ENCODE results near the gene CEP20.

The CEP20 gene

DNA sequence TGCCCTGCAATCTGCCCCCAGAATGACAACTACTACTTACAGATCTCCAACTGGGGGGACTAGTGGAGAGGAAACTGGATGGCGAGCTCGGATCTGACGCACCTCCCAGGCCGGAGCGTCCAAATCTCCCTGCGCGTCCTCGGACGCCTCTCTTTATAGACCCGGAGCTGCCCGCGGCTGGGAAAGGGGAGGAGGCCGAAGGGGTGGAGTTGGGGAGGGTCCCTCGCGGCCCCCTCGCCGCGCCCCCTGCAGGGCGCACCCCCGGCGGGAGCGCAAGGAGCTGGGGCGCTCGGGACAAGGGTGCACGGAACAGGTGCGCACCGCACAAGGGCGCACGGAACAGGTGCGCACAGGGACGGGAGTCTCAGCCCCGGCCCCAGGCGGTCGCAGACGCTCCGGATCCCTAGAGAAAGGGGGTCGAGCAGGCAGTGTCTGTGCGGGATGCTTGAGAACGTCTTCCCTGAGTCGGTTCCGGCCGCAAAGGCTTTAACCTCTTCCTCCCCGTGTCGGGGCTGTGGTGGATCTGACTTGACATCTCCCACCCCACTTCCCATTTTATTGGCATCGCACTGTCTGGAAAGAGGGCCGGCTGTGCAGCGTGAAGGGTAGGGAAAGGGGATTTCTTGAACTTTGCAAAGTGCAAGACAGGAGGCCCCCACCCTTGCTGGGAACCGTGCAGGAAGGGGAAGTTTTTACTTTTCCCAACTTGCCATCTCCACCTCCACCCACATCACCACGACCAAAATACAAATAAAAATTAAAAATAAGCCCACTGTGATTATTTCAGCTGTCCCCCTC, 31.3 kb downstream of the CEP20 start, which contains the start of gene MYH11:
TSS of gene MYH11 (minus strand) at position 128 of the 798 bp plus-strand sequence. CDS start 18,776 bp downstream, outside the sequence.
- Mint-ChIP-seq H3K4me1 (peaks cover 19% of the 10 kb centered on the region), H3K27ac (peak within 1 kb of the TSS in 1 of 3 experiments; percentile 60), H3K27me3 (ENCODE audit: low read depth) (peaks cover 67% of the 10 kb centered on the region), H3K36me3 (ENCODE audit: low read depth) (no peaks in the 10 kb centered on the region), H3K9me3 (no peaks in the 10 kb centered on the region), H3K4me3 (peak within 1 kb of the TSS; percentile 76 to 85 (median 79))
- TF ChIP-seq, protein P1, sequence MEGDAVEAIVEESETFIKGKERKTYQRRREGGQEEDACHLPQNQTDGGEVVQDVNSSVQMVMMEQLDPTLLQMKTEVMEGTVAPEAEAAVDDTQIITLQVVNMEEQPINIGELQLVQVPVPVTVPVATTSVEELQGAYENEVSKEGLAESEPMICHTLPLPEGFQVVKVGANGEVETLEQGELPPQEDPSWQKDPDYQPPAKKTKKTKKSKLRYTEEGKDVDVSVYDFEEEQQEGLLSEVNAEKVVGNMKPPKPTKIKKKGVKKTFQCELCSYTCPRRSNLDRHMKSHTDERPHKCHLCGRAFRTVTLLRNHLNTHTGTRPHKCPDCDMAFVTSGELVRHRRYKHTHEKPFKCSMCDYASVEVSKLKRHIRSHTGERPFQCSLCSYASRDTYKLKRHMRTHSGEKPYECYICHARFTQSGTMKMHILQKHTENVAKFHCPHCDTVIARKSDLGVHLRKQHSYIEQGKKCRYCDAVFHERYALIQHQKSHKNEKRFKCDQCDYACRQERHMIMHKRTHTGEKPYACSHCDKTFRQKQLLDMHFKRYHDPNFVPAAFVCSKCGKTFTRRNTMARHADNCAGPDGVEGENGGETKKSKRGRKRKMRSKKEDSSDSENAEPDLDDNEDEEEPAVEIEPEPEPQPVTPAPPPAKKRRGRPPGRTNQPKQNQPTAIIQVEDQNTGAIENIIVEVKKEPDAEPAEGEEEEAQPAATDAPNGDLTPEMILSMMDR (IDR thresholded peaks at IDR 0.05; ENCODE audit: unreplicated experiment in 3 of 3), result no peak

DNA sequence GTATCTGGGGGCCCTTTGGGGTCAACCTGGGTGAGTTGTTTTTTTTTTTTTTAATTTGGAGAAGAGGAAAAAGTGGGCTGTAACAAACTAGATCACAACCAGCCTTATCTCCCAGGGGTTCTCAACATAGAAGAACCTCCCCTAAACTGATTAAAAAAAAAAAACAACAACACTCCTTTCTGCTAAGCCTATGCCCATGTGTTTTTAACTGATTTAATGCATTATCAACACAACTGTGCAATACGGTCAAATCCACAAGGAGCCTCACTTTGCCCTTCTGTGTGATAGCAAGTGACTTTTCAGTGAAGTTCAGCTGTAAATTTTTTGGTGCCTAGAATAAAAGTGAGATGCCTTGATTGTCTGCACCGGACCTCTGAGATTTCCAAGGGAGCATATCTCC, 32.2 kb downstream of the CEP20 start:
- no peaks in the 10 kb centered on the region for H3K36me3 Mint-ChIP-seq (ENCODE audit: low read depth)
- H3K9me3 Mint-ChIP-seq, result no peaks in the 10 kb centered on the region
- peaks cover 67% of the 10 kb centered on the region for H3K27me3 Mint-ChIP-seq (ENCODE audit: low read depth)
- TF ChIP-seq, protein P1 (IDR thresholded peaks at IDR 0.05; ENCODE audit: unreplicated experiment in 3 of 3), result no peak
- peak overlapping the region; percentile 53 to 76 (median 74) for H3K4me3 Mint-ChIP-seq
- peaks cover 19% of the 10 kb centered on the region for H3K4me1 Mint-ChIP-seq
- no peak overlapping the region for H3K27ac Mint-ChIP-seq

DNA sequence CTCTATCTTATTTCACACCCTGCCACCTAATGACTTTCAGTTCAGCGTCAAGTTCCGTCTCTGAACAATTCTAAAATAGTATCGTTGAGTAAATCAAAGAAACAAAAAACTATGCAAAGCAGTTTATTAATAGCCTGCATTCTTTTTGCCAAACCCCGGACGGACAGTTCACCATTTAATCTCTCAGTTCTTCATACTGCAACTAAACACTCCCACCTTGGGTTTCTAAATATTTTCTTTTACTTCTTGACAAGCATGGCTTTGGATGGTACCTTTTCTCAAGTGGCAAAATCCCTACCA, 32.7 kb downstream of the CEP20 start:
- H3K27me3 Mint-ChIP-seq (ENCODE audit: low read depth), result peaks cover 67% of the 10 kb centered on the region
- TF ChIP-seq, protein P1 (IDR thresholded peaks at IDR 0.05; ENCODE audit: unreplicated experiment in 3 of 3), result no peak
- no peaks in the 10 kb centered on the region for H3K9me3 Mint-ChIP-seq
- no peak overlapping the region for H3K27ac Mint-ChIP-seq
- H3K4me1 Mint-ChIP-seq, result peaks cover 19% of the 10 kb centered on the region
- H3K4me3 Mint-ChIP-seq, result peak overlapping the region in 2 of 3 experiments; percentile 39 to 69
- no peaks in the 10 kb centered on the region for H3K36me3 Mint-ChIP-seq (ENCODE audit: low read depth)

GRCh38 chr16:15854906-15855703, 33.3 kb downstream of the CEP20 start:
- Mint-ChIP-seq H3K4me1 (peaks cover 19% of the 10 kb centered on the region), H3K27ac (no peak overlapping the region), H3K36me3 (ENCODE audit: low read depth) (no peaks in the 10 kb centered on the region), H3K9me3 (no peaks in the 10 kb centered on the region), H3K27me3 (ENCODE audit: low read depth) (peaks cover 71% of the 10 kb centered on the region), H3K4me3 (peak overlapping the region in 2 of 3 experiments; percentile 39 to 69)
- TF ChIP-seq, protein P1 (IDR thresholded peaks at IDR 0.05; ENCODE audit: unreplicated experiment in 3 of 3), result no peak

DNA sequence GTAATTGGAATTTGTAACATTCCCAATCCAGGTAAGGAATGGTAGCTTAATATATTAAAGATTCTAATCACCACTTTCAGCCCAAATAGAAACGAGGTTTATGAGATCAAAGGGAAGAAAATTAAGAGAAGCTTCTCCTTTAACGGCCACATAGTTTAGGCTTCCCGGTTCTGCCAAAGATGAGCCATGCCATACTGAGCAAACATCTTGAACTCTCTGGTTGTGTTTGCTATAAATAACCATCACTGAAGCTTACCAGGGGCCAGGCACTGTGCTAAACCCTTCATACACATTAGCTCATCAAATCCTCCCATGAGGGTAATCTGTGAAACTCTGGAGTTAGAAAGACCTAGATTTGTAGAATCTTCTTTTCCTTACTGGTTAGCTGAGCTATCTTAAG, 34.3 kb downstream of the CEP20 start:
- Mint-ChIP-seq H3K27ac (no peak overlapping the region), H3K4me1 (peaks cover 19% of the 10 kb centered on the region), H3K36me3 (ENCODE audit: low read depth) (no peaks in the 10 kb centered on the region), H3K27me3 (ENCODE audit: low read depth) (peaks cover 63% of the 10 kb centered on the region), H3K4me3 (no peak overlapping the region), H3K9me3 (no peaks in the 10 kb centered on the region)
- TF ChIP-seq, protein P1 (IDR thresholded peaks at IDR 0.05; ENCODE audit: unreplicated experiment in 3 of 3), result no peak
